DOHH2 (cell line): ENCODE measurements around the gene ST3GAL5.

Experiments used
- H3F3A ChIP-seq: fragments of 200-600 bp; sonication (generic), shearing (Covaris generic); 2 replicates; pipeline ENCODE4 v1.6.0; 2016; ENCODE audit warnings: antibody characterized with exemption, mild to moderate bottlenecking; ENCODE audit not compliant: control insufficient read depth, insufficient read depth
- H3K27ac ChIP-seq: fragments of 200-600 bp; sonication (generic); 2 replicates; pipeline ENCODE4 v1.5.1; 2014; ENCODE audit warnings: low read depth, mild to moderate bottlenecking, low read length, moderate library complexity
- H3K27me3 ChIP-seq: fragments of 200-600 bp; sonication (generic); 2 replicates; pipeline ENCODE4 v1.6.1; 2014; ENCODE audit warnings: mild to moderate bottlenecking, low read length, mixed read lengths; ENCODE audit not compliant: control insufficient read depth
- H3K36me3 ChIP-seq: fragments of 200-600 bp; sonication (generic); 2 replicates; pipeline ENCODE4 v1.6.1; 2014; ENCODE audit warnings: mild to moderate bottlenecking, low read length, moderate library complexity, mixed read lengths; ENCODE audit not compliant: control insufficient read depth
- H3K4me1 ChIP-seq: fragments of 200-600 bp; sonication (generic); 2 replicates; pipeline ENCODE4 v1.6.1; 2014; ENCODE audit warnings: mild to moderate bottlenecking, low read length, mixed read lengths; ENCODE audit not compliant: control insufficient read depth
- H3K4me2 ChIP-seq: fragments of 200-600 bp; sonication (generic); 2 replicates; pipeline ENCODE4 v1.6.0; 2014; ENCODE audit warnings: mild to moderate bottlenecking, low read length, moderate library complexity
- H3K4me3 ChIP-seq: fragments of 200-600 bp; sonication (generic); 2 replicates; pipeline ENCODE4 v1.5.1; 2014; ENCODE audit warnings: mild to moderate bottlenecking, low read length, mixed read lengths
- H3K79me2 ChIP-seq: fragments of 200-600 bp; sonication (generic); 2 replicates; pipeline ENCODE4 v1.6.1; 2014; ENCODE audit warnings: mild to moderate bottlenecking, low read length, mixed read lengths; ENCODE audit not compliant: control insufficient read depth
- H3K9me2 ChIP-seq: fragments of 200-600 bp; sonication (generic); replicated peaks from 2 replicates; pipeline ENCODE4 v1.6.1; 2014; ENCODE audit warnings: mild to moderate bottlenecking, low read length, mixed read lengths; ENCODE audit not compliant: control insufficient read depth
- H3K9me3 ChIP-seq: fragments of 200-600 bp; sonication (generic); 2 replicates; pipeline ENCODE4 v1.6.1; 2014; ENCODE audit warnings: antibody characterized with exemption, low read length, mixed read lengths; ENCODE audit not compliant: control insufficient read depth, insufficient read depth
- H4K20me1 ChIP-seq: fragments of 200-600 bp; sonication (generic); 2 replicates; pipeline ENCODE4 v1.6.0; 2014; ENCODE audit warnings: low read depth, mild to moderate bottlenecking, antibody characterized with exemption, low read length, moderate library complexity; ENCODE audit not compliant: control insufficient read depth, insufficient read depth
- CTCF ChIP-seq: fragments of 200-600 bp; sonication (generic); IDR thresholded peaks from one replicate; pipeline ENCODE4 v1.5.1; 2014; ENCODE audit warnings: antibody characterized with exemption, mild to moderate bottlenecking, low read depth, low read length; ENCODE audit not compliant: poor library complexity, severe bottlenecking
- EZH2phosphoT487 ChIP-seq: fragments of 200-600 bp; sonication (generic); IDR thresholded peaks from 2 replicates; pipeline ENCODE4 v1.6.1; 2017; ENCODE audit warnings: borderline replicate concordance, mild to moderate bottlenecking, antibody characterized with exemption, low read length, moderate library complexity, mixed read lengths

ST3GAL5 gene

GRCh38 chr2:85839461-85839860 is 49.3 kb downstream of the ST3GAL5 start:
- Histone ChIP-seq H3K9me3 (no peaks in the 10 kb centered on the region), H3K36me3 (no peaks in the 10 kb centered on the region), H3K27me3 (peaks cover 3% of the 10 kb centered on the region; the same call in 1 of the 2 replicates), H3K4me1 (no peaks in the 10 kb centered on the region), H3K79me2 (no peaks in the 10 kb centered on the region), H3K9me2 (no peaks in the 10 kb centered on the region), H3K4me2 (no peak overlapping the region), H3F3A (no peaks in the 10 kb centered on the region), H3K4me3 (no peak overlapping the region), H3K27ac (no peak overlapping the region), H4K20me1 (no peaks in the 10 kb centered on the region)
- TF ChIP-seq CTCF, result no peak
- TF ChIP-seq EZH2phosphoT487, result no peak

GRCh38 chr2:85838641-85839040 is 50.1 kb downstream of the ST3GAL5 start:
- TF ChIP-seq CTCF, result no peak
- TF ChIP-seq EZH2phosphoT487, result no peak
- no peaks in the 10 kb centered on the region for H3K4me1 ChIP-seq
- no peaks in the 10 kb centered on the region for H3K79me2 ChIP-seq
- no peak overlapping the region for H3K4me3 ChIP-seq
- no peak overlapping the region for H3K4me2 ChIP-seq
- no peak overlapping the region for H3K27ac ChIP-seq
- no peaks in the 10 kb centered on the region for H3K36me3 ChIP-seq
- no peaks in the 10 kb centered on the region for H3F3A ChIP-seq
- H3K27me3 ChIP-seq, result peaks cover 3% of the 10 kb centered on the region; the same call in 1 of the 2 replicates
- H3K9me2 ChIP-seq, result no peaks in the 10 kb centered on the region
- no peaks in the 10 kb centered on the region for H4K20me1 ChIP-seq
- H3K9me3 ChIP-seq, result no peaks in the 10 kb centered on the region

- no peak overlapping the region for H3K4me3 ChIP-seq
- no peaks in the 10 kb centered on the region for H3K79me2 ChIP-seq
- no peak overlapping the region for H3K4me2 ChIP-seq
- H3F3A ChIP-seq, result no peaks in the 10 kb centered on the region
- H3K9me3 ChIP-seq, result no peaks in the 10 kb centered on the region
- H3K27ac ChIP-seq, result no peak overlapping the region
- peaks cover 3% of the 10 kb centered on the region for H3K27me3 ChIP-seq
- no peaks in the 10 kb centered on the region for H3K4me1 ChIP-seq
- no peaks in the 10 kb centered on the region for H3K9me2 ChIP-seq
- TF ChIP-seq CTCF (no peak), EZH2phosphoT487 (no peak)
- no peaks in the 10 kb centered on the region for H3K36me3 ChIP-seq
- no peaks in the 10 kb centered on the region for H4K20me1 ChIP-seq
Measured at GRCh38 chr2:85838181-85838580, 50.6 kb downstream of the ST3GAL5 start.

- Histone ChIP-seq H3F3A (no peaks in the 10 kb centered on the region), H3K4me1 (no peaks in the 10 kb centered on the region), H3K27ac (no peak overlapping the region), H3K36me3 (no peaks in the 10 kb centered on the region), H3K4me3 (no peak overlapping the region), H3K27me3 (peaks cover 3% of the 10 kb centered on the region), H3K9me3 (no peaks in the 10 kb centered on the region), H4K20me1 (no peaks in the 10 kb centered on the region), H3K79me2 (no peaks in the 10 kb centered on the region), H3K4me2 (no peak overlapping the region), H3K9me2 (no peaks in the 10 kb centered on the region)
- TF ChIP-seq CTCF (no peak), EZH2phosphoT487 (no peak)
Measured at GRCh38 chr2:85834466-85834865, 54.3 kb downstream of the ST3GAL5 start.
